RWPE2 (cell line): ENCODE results near the gene KIAA1755.
A peak's percentile ranks its signal among the peaks of the same experiment; 100 is the strongest.

Source experiments
- ATAC-seq: fragments of 200-7000 bp; cut with Tn5 transposase; 3 replicates; pipeline ENCODE4 v1.9.1; 2021; ENCODE audit warnings: low read depth
- DNase-seq: peaks from one replicate; pipeline ENCODE4 v3.0.0-alpha.2; 2020; ENCODE audit warnings: low spot score
- H3K27ac ChIP-seq: fragments of 450-650 bp; 2 replicates; pipeline ENCODE4 v1.5.1; 2017; ENCODE audit warnings: mild to moderate bottlenecking; ENCODE audit not compliant: poor library complexity, severe bottlenecking
- H3K27me3 ChIP-seq: fragments of 250-450 bp; sonication (Bioruptor Pico); 2 replicates; pipeline ENCODE4 v1.5.1; 2021; ENCODE audit warnings: mild to moderate bottlenecking, moderate library complexity; ENCODE audit not compliant: insufficient read depth, poor library complexity, severe bottlenecking
- H3K36me3 ChIP-seq: fragments of 250-450 bp; sonication (Bioruptor Pico); 2 replicates; pipeline ENCODE4 v1.5.1; 2020; ENCODE audit warnings: low read depth, mild to moderate bottlenecking, moderate library complexity
- H3K4me1 ChIP-seq: fragments of 250-450 bp; sonication (Bioruptor Pico); 2 replicates; pipeline ENCODE4 v1.5.1; 2021; ENCODE audit warnings: mild to moderate bottlenecking, moderate library complexity; ENCODE audit not compliant: insufficient read depth, poor library complexity, severe bottlenecking
- H3K4me3 ChIP-seq: fragments of 250-450 bp; sonication (Bioruptor Pico); 2 replicates; pipeline ENCODE4 v1.5.1; 2021; ENCODE audit warnings: mild to moderate bottlenecking, moderate library complexity; ENCODE audit not compliant: severe bottlenecking
- H3K9me3 ChIP-seq: fragments of 250-450 bp; sonication (Bioruptor Pico); 2 replicates; pipeline ENCODE4 v1.5.1; 2021; ENCODE audit warnings: mild to moderate bottlenecking, moderate library complexity; ENCODE audit not compliant: severe bottlenecking
- CTCF ChIP-seq: fragments of 450-650 bp; IDR thresholded peaks from one replicate; pipeline ENCODE4 v1.5.1; 2017; ENCODE audit warnings: mild to moderate bottlenecking, moderate library complexity; ENCODE audit not compliant: poor library complexity, severe bottlenecking

KIAA1755 gene

GRCh38 chr20:38301309-38301708 lies 40.8 kb upstream of the KIAA1755 start:
- no peak for TF ChIP-seq CTCF
- Histone ChIP-seq H3K9me3 (no peaks in the 10 kb centered on the region), H3K4me1 (no peaks in the 10 kb centered on the region), H3K36me3 (no peaks in the 10 kb centered on the region), H3K27ac (no peak overlapping the region), H3K4me3 (no peak overlapping the region), H3K27me3 (no peaks in the 10 kb centered on the region)
- ATAC-seq: no peak
- DNase-seq: no peak

DNA sequence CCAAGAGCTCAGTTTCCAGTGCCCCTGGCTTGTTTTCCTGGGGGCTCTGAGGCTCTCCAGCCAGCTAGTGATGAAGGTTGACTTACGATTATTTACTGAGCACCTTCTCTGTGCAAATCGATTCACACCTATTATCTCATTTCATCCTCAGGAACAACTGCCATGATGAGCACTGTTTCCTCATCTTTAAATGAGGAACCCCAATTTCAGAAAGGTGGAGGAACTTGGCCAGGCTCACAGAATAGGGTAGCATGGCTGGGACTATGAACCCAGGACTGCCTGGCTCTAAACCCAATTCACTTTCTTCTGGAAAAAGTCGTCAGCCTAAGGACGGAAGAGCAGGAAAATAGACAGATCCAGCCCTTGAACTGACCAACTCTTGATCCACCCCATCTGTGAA lies 39.9 kb upstream of the KIAA1755 start:
- no peak overlapping the region for H3K4me3 ChIP-seq
- ATAC-seq (no peak), DNase-seq (no peak)
- no peaks in the 10 kb centered on the region for H3K4me1 ChIP-seq
- TF ChIP-seq CTCF: no peak
- H3K9me3 ChIP-seq: no peaks in the 10 kb centered on the region
- H3K27ac ChIP-seq: no peak overlapping the region
- no peaks in the 10 kb centered on the region for H3K27me3 ChIP-seq
- no peaks in the 10 kb centered on the region for H3K36me3 ChIP-seq

DNA sequence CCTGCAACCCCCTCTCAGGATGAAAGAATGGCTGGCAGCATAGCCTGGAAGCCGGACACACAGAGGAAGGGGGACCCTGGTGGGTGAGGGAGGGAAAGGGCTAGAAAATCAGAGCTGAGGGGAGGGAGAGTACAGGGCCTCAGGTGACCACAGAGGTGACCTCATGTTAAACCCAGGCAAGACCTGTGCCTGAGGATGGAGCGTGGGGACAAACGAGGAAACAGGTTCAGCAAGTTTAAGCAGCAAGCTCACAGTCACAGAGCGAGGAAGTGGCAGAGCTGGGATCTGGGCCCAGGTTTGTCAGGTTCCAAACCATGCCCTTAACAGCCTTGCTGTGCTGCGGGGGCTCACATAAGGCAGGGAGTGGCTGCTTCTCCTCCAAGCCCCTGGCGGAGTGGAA lies 39.4 kb upstream of the KIAA1755 start:
- no peak for TF ChIP-seq CTCF
- H3K9me3 ChIP-seq: no peaks in the 10 kb centered on the region
- H3K36me3 ChIP-seq: no peaks in the 10 kb centered on the region
- DNase-seq: no peak
- no peak overlapping the region for H3K4me3 ChIP-seq
- H3K27me3 ChIP-seq: no peaks in the 10 kb centered on the region
- H3K4me1 ChIP-seq: no peaks in the 10 kb centered on the region
- ATAC-seq: no peak; the same call in 2 of the 3 replicates
- no peak overlapping the region for H3K27ac ChIP-seq

DNA sequence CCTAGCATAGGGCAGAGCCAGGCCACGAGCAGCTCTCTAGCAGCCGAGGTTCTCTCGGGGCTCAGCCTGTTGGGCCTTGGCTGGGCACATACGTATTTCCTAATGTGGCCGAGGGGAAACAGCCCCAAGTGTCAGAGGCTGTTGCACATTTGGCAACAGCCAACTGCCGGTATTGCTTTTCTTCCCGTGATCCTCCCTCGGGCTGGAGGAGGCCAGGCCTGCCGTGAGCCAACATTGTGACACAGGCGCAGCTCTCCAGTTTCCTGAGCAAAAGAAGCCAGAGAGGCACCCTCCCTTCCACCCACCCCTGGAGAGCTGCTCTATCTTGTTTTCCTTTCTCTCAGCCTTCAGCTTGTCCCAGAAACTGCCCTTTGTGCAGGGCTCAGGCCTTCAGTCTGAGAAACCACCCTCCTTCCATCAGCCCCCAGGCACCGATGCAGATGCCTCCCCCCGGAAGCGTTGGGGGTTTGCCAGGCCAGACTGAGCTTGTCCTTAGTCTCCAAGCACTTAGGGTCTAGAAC lies 38.3 kb upstream of the KIAA1755 start:
- Histone ChIP-seq H3K27me3 (no peaks in the 10 kb centered on the region), H3K27ac (no peak overlapping the region), H3K4me3 (no peak overlapping the region), H3K9me3 (no peaks in the 10 kb centered on the region), H3K4me1 (no peaks in the 10 kb centered on the region), H3K36me3 (no peaks in the 10 kb centered on the region)
- 0 out of 3 replicates have a peak, but pooled peaks have one; percentile 18 for ATAC-seq
- no peak for TF ChIP-seq CTCF
- DNase-seq: no peak

DNA sequence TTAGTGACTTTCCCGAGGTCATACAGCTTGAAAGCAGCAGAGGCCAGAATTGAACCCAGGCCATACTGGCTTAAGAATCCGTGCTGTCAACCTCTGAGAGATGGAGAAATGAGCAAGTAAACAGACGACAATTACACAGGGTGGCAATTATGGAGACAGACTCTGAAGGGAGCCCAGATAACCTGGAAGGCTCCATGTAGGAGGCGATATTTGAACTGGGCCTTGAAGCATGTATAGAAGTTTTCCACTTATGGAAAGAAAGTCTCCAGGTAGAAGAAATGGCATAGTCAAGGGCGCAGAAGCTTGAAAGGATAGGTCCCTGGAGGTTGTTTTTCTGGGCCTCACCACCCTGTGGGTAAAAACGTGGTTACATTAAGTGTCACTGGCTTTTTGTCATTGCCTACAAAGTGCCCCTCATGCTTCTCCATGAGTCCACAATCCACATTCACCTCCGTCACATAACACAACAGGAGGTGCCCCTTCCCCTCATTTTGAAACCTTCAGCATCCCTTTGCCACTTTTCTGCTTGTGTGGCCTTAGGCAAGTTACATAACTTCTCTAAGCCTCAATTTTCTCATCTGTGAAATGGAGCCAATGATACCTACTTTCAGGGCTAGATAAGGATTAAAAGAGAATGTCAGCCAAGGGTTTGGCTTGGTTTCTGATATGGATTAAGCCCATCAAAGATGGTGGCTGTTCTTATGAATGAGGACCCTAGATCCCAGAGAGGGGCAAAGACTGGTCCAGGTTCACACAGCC lies 37.6 kb upstream of the KIAA1755 start:
- Histone ChIP-seq H3K4me3 (no peak overlapping the region), H3K9me3 (no peaks in the 10 kb centered on the region), H3K36me3 (no peaks in the 10 kb centered on the region), H3K27me3 (no peaks in the 10 kb centered on the region), H3K4me1 (no peaks in the 10 kb centered on the region), H3K27ac (no peak overlapping the region)
- no peak for ATAC-seq
- DNase-seq: no peak
- TF ChIP-seq CTCF: no peak
